RWPE1 (cell line): ENCODE measurements around the gene SLC4A9.
"Not testable (repeated sequence)": the region's sequence is repeated elsewhere in the genome, so short reads cannot be mapped to it uniquely, and the experiment has no call there.

ENCODE experiments used
- CTCF ChIA-PET: fragments of 350-600 bp; sonication (Branson Sonifier 250); formaldehyde crosslinking; extraction: SDS; loops from one replicate; lab custom pipeline; 2021; lab: Yijun Ruan, JAX
- POLR2A ChIA-PET: fragments of 400-600 bp; formaldehyde crosslinking; extraction: SDS; loops from one replicate; lab custom pipeline; 2020; ENCODE audit warnings: antibody characterized with exemption; ENCODE audit not compliant: low non-redundant PET; lab: Yijun Ruan, JAX
- DNase-seq: peaks from one replicate; pipeline ENCODE4 v3.0.0; 2012; ENCODE audit warnings: low spot score
- H3K27ac ChIP-seq: fragments of 450-650 bp; 2 replicates; pipeline ENCODE4 v1.5.1; 2017
- TF ChIP-seq, protein P1 (sequence below): fragments of 450-650 bp; conservative IDR thresholded peaks from 2 replicates; pipeline ENCODE4 v1.5.1; 2017; ENCODE audit warnings: low read depth, mild to moderate bottlenecking

SLC4A9 gene

DNA sequence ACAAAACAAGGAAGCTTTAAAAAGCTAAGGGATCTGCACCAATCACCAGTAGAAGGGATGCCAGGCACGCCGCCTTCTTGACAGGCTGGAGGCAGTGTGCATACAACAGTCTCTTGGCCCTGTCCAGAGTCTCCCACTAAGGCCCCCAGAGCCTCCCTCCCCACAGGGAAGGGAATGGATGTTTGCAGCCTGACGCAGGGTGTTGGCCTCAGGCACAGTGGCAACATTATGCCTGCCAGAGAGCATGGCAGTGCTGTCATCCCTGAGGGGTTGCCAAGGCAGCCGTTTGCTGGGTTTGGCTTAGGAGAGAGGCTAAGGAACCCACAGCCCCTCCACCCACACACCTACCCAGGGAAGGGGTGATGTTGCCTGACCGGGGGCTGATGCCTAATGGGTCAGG, 18.4 kb upstream of the SLC4A9 start:
- no peak for DNase-seq
- H3K27ac ChIP-seq, result no peak overlapping the region
- TF ChIP-seq, protein P1, sequence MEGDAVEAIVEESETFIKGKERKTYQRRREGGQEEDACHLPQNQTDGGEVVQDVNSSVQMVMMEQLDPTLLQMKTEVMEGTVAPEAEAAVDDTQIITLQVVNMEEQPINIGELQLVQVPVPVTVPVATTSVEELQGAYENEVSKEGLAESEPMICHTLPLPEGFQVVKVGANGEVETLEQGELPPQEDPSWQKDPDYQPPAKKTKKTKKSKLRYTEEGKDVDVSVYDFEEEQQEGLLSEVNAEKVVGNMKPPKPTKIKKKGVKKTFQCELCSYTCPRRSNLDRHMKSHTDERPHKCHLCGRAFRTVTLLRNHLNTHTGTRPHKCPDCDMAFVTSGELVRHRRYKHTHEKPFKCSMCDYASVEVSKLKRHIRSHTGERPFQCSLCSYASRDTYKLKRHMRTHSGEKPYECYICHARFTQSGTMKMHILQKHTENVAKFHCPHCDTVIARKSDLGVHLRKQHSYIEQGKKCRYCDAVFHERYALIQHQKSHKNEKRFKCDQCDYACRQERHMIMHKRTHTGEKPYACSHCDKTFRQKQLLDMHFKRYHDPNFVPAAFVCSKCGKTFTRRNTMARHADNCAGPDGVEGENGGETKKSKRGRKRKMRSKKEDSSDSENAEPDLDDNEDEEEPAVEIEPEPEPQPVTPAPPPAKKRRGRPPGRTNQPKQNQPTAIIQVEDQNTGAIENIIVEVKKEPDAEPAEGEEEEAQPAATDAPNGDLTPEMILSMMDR, result no peak
- POLR2A ChIA-PET, result no interaction called here
- CTCF ChIA-PET, result interaction anchor here (0.6 to 1.4 kb wide), 3 partner anchors 10 to 97 kb away, joined by 4 to 9 read pairs (median 4); no protein-coding TSS in a partner anchor

DNA sequence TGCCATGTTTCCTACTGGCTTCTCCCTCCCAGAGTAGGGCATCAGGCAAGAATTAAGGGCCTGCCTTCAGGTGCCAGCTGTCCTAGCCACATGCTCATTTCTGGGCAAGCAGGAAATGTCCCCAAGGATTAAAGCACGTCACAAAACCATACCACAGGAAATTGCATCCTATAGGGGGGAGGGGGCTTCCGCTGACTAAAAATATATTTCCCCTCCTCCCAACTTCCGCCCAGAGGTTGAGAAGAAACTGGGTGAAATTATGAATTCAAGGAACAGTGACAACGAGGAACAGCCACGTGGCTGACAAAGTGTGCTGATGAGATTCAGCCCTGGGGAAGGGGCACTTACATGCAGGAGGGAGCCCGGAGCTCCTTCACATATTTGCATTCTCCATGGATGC, 17.7 kb upstream of the SLC4A9 start:
- TF ChIP-seq, protein P1, result no peak
- POLR2A ChIA-PET, result no interaction called here
- H3K27ac ChIP-seq, result no peak overlapping the region
- CTCF ChIA-PET, result interaction anchor here (1.3 kb wide), 1 partner anchor 9 kb away, joined by 4 read pairs; no protein-coding TSS in a partner anchor
- DNase-seq, result no peak

DNA sequence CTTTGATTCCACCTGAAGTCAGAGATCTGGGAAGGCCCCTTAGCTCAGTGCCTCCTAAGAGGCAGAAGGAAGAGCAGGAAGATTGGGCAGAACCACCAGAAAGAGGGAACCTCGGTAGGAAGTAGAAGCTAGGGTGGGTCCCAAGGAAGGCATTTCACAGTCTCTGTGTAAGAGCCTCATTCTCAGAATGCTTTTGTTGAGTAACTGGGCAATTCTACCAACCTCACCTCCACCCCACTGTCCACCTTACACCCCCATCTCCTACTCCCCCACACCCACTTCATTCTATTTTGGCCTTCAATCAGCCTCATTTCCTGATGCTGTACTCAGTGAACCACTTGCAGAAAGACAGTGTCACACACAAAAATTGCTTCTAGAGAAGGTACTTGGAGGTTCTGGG, 17.1 kb upstream of the SLC4A9 start:
- ChIA-PET POLR2A (no interaction called here), CTCF (interaction anchor here (0.6 to 1.3 kb wide), 3 partner anchors 9 to 555 kb away, joined by 3 to 4 read pairs (median 4); no protein-coding TSS in a partner anchor)
- TF ChIP-seq, protein P1, result no peak
- no peak overlapping the region for H3K27ac ChIP-seq
- no peak for DNase-seq

DNA sequence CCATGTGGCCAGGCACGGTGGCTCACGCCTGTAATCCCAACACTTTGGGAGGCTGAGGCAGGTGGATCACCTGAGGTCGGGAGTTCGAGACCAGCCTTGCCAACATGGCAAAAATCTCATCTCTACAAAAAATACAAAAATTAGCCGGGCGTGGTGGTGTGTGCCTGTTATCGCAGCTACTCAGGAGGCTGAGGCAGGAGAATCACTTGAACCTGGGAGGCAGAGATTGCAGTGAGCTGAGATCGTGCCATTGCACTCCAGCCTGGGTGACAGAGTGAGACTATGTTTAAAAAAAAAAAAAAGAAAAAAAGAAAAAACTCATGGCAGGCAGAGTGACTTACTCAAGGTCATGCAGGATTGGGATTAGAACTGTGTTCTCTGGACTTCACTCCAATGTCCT, 16.1 kb upstream of the SLC4A9 start:
- not testable (repeated sequence) for H3K27ac ChIP-seq, DNase-seq
- POLR2A ChIA-PET, result interaction anchor here (0.5 to 0.8 kb wide), 4 partner anchors 15 to 90 kb away, joined by 4 to 5 read pairs (median 4); partner anchors contain the start of gene PFDN1
- CTCF ChIA-PET, result interaction anchor here (1.0 to 5.4 kb wide), 2 partner anchors 101 to 556 kb away, joined by 4 to 61 read pairs; no protein-coding TSS in a partner anchor

DNA sequence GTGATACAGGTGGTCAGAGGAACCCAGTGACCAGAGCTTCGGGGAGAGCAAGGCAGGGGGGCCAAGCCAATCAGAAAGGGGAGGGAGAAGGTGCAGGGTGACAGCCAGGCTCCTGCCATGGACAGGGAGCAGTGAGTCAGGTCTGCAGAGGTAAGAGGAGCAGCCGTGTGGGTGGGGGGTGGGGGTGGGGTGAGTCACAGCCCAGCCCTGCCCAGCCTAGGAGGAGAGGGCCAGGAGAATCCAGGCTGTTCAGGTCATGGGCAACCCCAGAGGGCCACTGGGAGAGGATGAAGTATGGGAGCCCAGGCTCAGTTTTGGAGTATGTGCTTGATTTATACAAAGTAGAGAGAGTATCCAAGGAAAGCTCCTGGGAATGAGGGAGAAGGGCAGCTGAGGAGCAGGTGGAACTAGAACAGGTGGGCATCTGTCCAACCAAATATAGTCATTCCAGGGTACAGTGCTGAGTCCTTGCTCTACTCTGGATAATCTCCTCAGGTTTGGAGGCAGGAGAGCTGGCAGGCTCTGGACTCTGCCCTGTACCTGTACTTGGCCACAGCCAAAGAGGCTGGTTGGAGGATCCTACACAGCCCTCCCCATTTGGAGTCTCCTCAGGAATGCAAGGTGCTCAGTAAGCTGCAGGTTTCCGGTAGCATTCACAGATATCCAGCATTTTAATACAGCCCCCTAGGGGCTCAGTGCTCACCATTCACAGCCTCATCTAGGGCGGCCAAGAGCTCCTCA, 15.1 kb upstream of the SLC4A9 start:
- peak overlapping the region; percentile 0; the same call in 1 of the 2 replicates for H3K27ac ChIP-seq
- ChIA-PET POLR2A (interaction anchor here (0.5 to 2.0 kb wide), 6 partner anchors 9 to 101 kb away, joined by 3 to 17 read pairs (median 4); no protein-coding TSS in a partner anchor), CTCF (interaction anchor here (0.6 to 5.4 kb wide), 8 partner anchors 11 to 271 kb away, joined by 3 to 61 read pairs (median 4); partner anchors contain the start of gene CYSTM1)
- DNase-seq, result peak; percentile 98
- TF ChIP-seq, protein P1, result no peak

DNA sequence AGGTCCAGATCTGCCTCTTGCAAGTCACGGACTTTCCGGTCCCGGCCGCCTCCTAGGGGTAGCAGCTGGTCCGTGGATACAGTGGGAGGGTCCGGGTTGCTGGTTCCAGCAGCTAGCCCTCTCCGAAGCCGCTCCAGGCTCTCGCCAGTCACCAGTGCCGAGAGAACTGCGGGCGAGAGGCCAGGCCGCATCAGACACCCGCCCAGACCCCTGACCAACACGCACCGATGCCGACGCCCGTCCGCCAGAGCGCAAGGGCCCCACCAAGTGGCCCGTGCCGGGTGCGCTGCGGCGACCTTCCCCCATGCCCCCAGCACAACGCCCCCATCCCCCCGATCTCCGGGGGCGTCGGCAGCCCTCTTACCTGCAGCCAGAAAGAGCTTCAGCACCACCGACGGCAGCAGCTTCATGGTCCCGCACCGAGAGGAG, 14.1 kb upstream of the SLC4A9 start:
- TF ChIP-seq, protein P1, result peak; percentile 40; the same call in 1 of the 2 replicates
- H3K27ac ChIP-seq, result peak overlapping the region; percentile 55
- POLR2A ChIA-PET, result interaction anchor here (0.6 to 2.0 kb wide), 9 partner anchors 10 to 126 kb away, joined by 3 to 17 read pairs (median 3); no protein-coding TSS in a partner anchor
- CTCF ChIA-PET, result interaction anchor here (0.6 to 5.4 kb wide), 15 partner anchors 10 to 171 kb away, joined by 3 to 61 read pairs (median 5); partner anchors contain the start of gene CYSTM1
- DNase-seq, result peak; percentile 62
